ENCODE results near the gene STIL.

STIL gene

GRCh38 chr1:47241114-47242113 lies 72.5 kb downstream of the STIL start:
- ATAC-seq (ENCODE audit: low read depth): no peak
- H3K9me3 ChIP-seq (ENCODE audit: severe bottlenecking): no peaks in the 10 kb centered on the region
- H3K27ac ChIP-seq (ENCODE audit: poor library complexity, severe bottlenecking): no peak overlapping the region
- H3K27me3 ChIP-seq (ENCODE audit: insufficient read depth, poor library complexity, severe bottlenecking): no peaks in the 10 kb centered on the region
- H3K4me1 ChIP-seq (ENCODE audit: insufficient read depth, poor library complexity, severe bottlenecking): no peaks in the 10 kb centered on the region
- no peak overlapping the region for H3K4me3 ChIP-seq (ENCODE audit: severe bottlenecking)
- no peak for DNase-seq (ENCODE audit: low spot score)
- H3K36me3 ChIP-seq (ENCODE audit: low read depth): no peaks in the 10 kb centered on the region
- TF ChIP-seq CTCF (IDR thresholded peaks at IDR 0.05; ENCODE audit: poor library complexity, severe bottlenecking): no peak

- Histone ChIP-seq H3K9me3 (ENCODE audit: severe bottlenecking) (no peaks in the 10 kb centered on the region), H3K27me3 (ENCODE audit: insufficient read depth, poor library complexity, severe bottlenecking) (peaks cover 1% of the 10 kb centered on the region), H3K4me1 (ENCODE audit: insufficient read depth, poor library complexity, severe bottlenecking) (no peaks in the 10 kb centered on the region), H3K36me3 (ENCODE audit: low read depth) (no peaks in the 10 kb centered on the region), H3K27ac (ENCODE audit: poor library complexity, severe bottlenecking) (no peak overlapping the region), H3K4me3 (ENCODE audit: severe bottlenecking) (no peak overlapping the region)
- DNase-seq (ENCODE audit: low spot score): no peak
- TF ChIP-seq CTCF (IDR thresholded peaks at IDR 0.05; ENCODE audit: poor library complexity, severe bottlenecking): no peak
- no peak for ATAC-seq (ENCODE audit: low read depth)
These were observed 74.9 kb downstream of the STIL start for GRCh38 chr1:47238935-47239592.

GRCh38 chr1:47235806-47236205 lies 78.1 kb downstream of the STIL start:
- H3K27ac ChIP-seq (ENCODE audit: poor library complexity, severe bottlenecking): no peak overlapping the region
- H3K9me3 ChIP-seq (ENCODE audit: severe bottlenecking): no peaks in the 10 kb centered on the region
- no peaks in the 10 kb centered on the region for H3K36me3 ChIP-seq (ENCODE audit: low read depth)
- ATAC-seq (ENCODE audit: low read depth) (no peak), DNase-seq (ENCODE audit: low spot score) (no peak)
- no peak overlapping the region for H3K4me3 ChIP-seq (ENCODE audit: severe bottlenecking)
- TF ChIP-seq CTCF (IDR thresholded peaks at IDR 0.05; ENCODE audit: poor library complexity, severe bottlenecking): no peak
- no peaks in the 10 kb centered on the region for H3K4me1 ChIP-seq (ENCODE audit: insufficient read depth, poor library complexity, severe bottlenecking)
- peaks cover 32% of the 10 kb centered on the region for H3K27me3 ChIP-seq (ENCODE audit: insufficient read depth, poor library complexity, severe bottlenecking)

- H3K27ac ChIP-seq (ENCODE audit: poor library complexity, severe bottlenecking): no peak overlapping the region
- H3K27me3 ChIP-seq (ENCODE audit: insufficient read depth, poor library complexity, severe bottlenecking): peaks cover 38% of the 10 kb centered on the region
- ATAC-seq (ENCODE audit: low read depth) (no peak), DNase-seq (ENCODE audit: low spot score) (no peak)
- H3K4me1 ChIP-seq (ENCODE audit: insufficient read depth, poor library complexity, severe bottlenecking): no peaks in the 10 kb centered on the region
- TF ChIP-seq CTCF (IDR thresholded peaks at IDR 0.05; ENCODE audit: poor library complexity, severe bottlenecking): no peak
- H3K36me3 ChIP-seq (ENCODE audit: low read depth): no peaks in the 10 kb centered on the region
- H3K4me3 ChIP-seq (ENCODE audit: severe bottlenecking): no peak overlapping the region
- H3K9me3 ChIP-seq (ENCODE audit: severe bottlenecking): no peaks in the 10 kb centered on the region
These were observed 78.7 kb downstream of the STIL start for GRCh38 chr1:47235241-47235681.
